Chondrocyte (in vitro differentiated cells): ENCODE results near the gene ALG9. TPM values are rescaled to one million over a fixed set of nuclear protein-coding genes. Genes with fewer than 3 reads are reported as not detected.

Source experiments
- DNase-seq: peaks from one replicate; pipeline ENCODE4 v3.0.0; 2021; ENCODE audit warnings: mixed read lengths, low spot score
- H3K27ac Mint-ChIP-seq: one replicate; pipeline ENCODE4 v1.8.0; 2021; ENCODE audit warnings: mild to moderate bottlenecking, moderate library complexity, mixed read lengths; ENCODE audit not compliant: unreplicated experiment
- H3K27me3 Mint-ChIP-seq: 2 replicates; pipeline ENCODE4 v1.8.0; 2021; ENCODE audit warnings: low read depth, mixed read lengths
- H3K36me3 Mint-ChIP-seq: 2 replicates; pipeline ENCODE4 v1.8.0; 2021; ENCODE audit warnings: low read depth, mixed read lengths
- H3K4me1 Mint-ChIP-seq: 2 replicates; pipeline ENCODE4 v1.8.0; 2021; ENCODE audit warnings: low read depth, mild to moderate bottlenecking, mixed read lengths
- H3K4me3 Mint-ChIP-seq: one replicate; pipeline ENCODE4 v1.8.0; 2021; ENCODE audit warnings: mild to moderate bottlenecking, moderate library complexity, mixed read lengths; ENCODE audit not compliant: unreplicated experiment
- H3K9me3 Mint-ChIP-seq: 2 replicates; pipeline ENCODE4 v1.8.0; 2021; ENCODE audit warnings: low read depth, mixed read lengths
- CTCF ChIP-seq: fragments of 200-600 bp; sonication (generic); IDR thresholded peaks from 2 replicates; pipeline ENCODE4 v1.5.0; 2021; ENCODE audit warnings: antibody characterized with exemption, mild to moderate bottlenecking, moderate library complexity
- total RNA-seq: library from RNA; stranded (reverse); gene quantifications from 3 replicates; pipeline ENCODE4 v1.2.1, GENCODE V29; 2021

Gene ALG9
- total RNA-seq, 1 donor from 2014 or later: 29.8 TPM

- H3K4me1 Mint-ChIP-seq: peaks cover 11% of the 10 kb centered on the region
Observed at GRCh38 chr11:111878385-111878848, 7.0 kb upstream of the ALG9 start.

GRCh38 chr11:111871693-111872161, 346 bp upstream of the ALG9 start:
- Mint-ChIP-seq H3K36me3 (peaks cover 11% of the 10 kb centered on the region), H3K27me3 (no peaks in the 10 kb centered on the region), H3K4me3 (peak overlapping the region; percentile 90), H3K27ac (peak overlapping the region; percentile 65), H3K9me3 (no peaks in the 10 kb centered on the region), H3K4me1 (peaks cover 15% of the 10 kb centered on the region)
- no peak for DNase-seq
- no peak for TF ChIP-seq CTCF

More at GRCh38 chr11:111878385-111878848, 7.0 kb upstream of the ALG9 start:
- H3K27me3 Mint-ChIP-seq: no peaks in the 10 kb centered on the region
- H3K36me3 Mint-ChIP-seq: no peaks in the 10 kb centered on the region
- TF ChIP-seq CTCF: no peak
- no peak for DNase-seq
- peak overlapping the region; percentile 95 for H3K4me3 Mint-ChIP-seq
- H3K27ac Mint-ChIP-seq: peak overlapping the region; percentile 100
- no peaks in the 10 kb centered on the region for H3K9me3 Mint-ChIP-seq

GRCh38 chr11:111870522-111870885, 877 bp downstream of the ALG9 start:
- TF ChIP-seq CTCF: no peak
- no peak for DNase-seq
- Mint-ChIP-seq H3K4me1 (peaks cover 15% of the 10 kb centered on the region), H3K9me3 (no peaks in the 10 kb centered on the region), H3K4me3 (peak overlapping the region; percentile 90), H3K36me3 (peaks cover 16% of the 10 kb centered on the region), H3K27me3 (no peaks in the 10 kb centered on the region), H3K27ac (peak overlapping the region; percentile 87)

GRCh38 chr11:111870113-111870512, 1.3 kb downstream of the ALG9 start:
- Mint-ChIP-seq H3K9me3 (no peaks in the 10 kb centered on the region), H3K4me3 (no peak overlapping the region), H3K27ac (no peak overlapping the region), H3K36me3 (peaks cover 16% of the 10 kb centered on the region), H3K4me1 (peaks cover 15% of the 10 kb centered on the region), H3K27me3 (no peaks in the 10 kb centered on the region)
- DNase-seq: no peak
- TF ChIP-seq CTCF: no peak

GRCh38 chr11:111860257-111860656, 11.1 kb downstream of the ALG9 start:
- no peak overlapping the region for H3K4me3 Mint-ChIP-seq
- TF ChIP-seq CTCF: no peak
- peaks cover 33% of the 10 kb centered on the region for H3K36me3 Mint-ChIP-seq
- no peaks in the 10 kb centered on the region for H3K27me3 Mint-ChIP-seq
- H3K4me1 Mint-ChIP-seq: no peaks in the 10 kb centered on the region
- no peaks in the 10 kb centered on the region for H3K9me3 Mint-ChIP-seq
- no peak overlapping the region for H3K27ac Mint-ChIP-seq
- no peak for DNase-seq
